Mucosa of descending colon (tissue), 3 donors: Measurements from ENCODE around the gene PDE4D. TPM values are rescaled to one million over a fixed set of nuclear protein-coding genes. Genes with fewer than 3 reads are reported as not detected.

Experiments used
- ATAC-seq: fragments of 200-7000 bp; cut with Tn5 transposase; one replicate; pipeline ENCODE4 v1.9.1; 2020; ENCODE audit warnings: mild to moderate bottlenecking, moderate library complexity
- DNase-seq, 3 donors: peaks; one replicate each; pipeline ENCODE4 v3.0.0-alpha.2; 2020
- H3K36me3 ChIP-seq: fragments of 200-600 bp; one replicate; pipeline ENCODE4 v1.8.0; 2021; ENCODE audit warnings: low read depth, mild to moderate bottlenecking
- H3K4me1 ChIP-seq: fragments of 200-600 bp; one replicate; pipeline ENCODE4 v1.8.0; 2021; ENCODE audit warnings: low read depth, mild to moderate bottlenecking
- H3K4me3 ChIP-seq: fragments of 200-600 bp; one replicate; pipeline ENCODE4 v1.8.0; 2021; ENCODE audit warnings: mild to moderate bottlenecking
- H3K9me3 ChIP-seq: fragments of 200-600 bp; one replicate; pipeline ENCODE4 v1.8.0; 2021; ENCODE audit warnings: mild to moderate bottlenecking
- intact Hi-C, 2 donors: fragments of 100-400 bp; cut with DNase I in 1 of 2; cut with micrococcal nuclease in 1 of 2; formaldehyde crosslinking; loops; one replicate each; pipeline versions ENCODE4 v1.11.0 to v1.11.1; 2022; cut with DNase I, micrococcal nuclease
- total RNA-seq, 3 donors: library from RNA; stranded (reverse); fragmentation: NEBNext Ultra II Directional in 2 of 3; extraction: Animal tissue kit (Norgen Biotek cat#: 25700) in 2 of 3; gene quantifications; one replicate each; pipeline versions ENCODE4 v1.2.1 to v1.2.4, GENCODE V29; 2021 to 2023
- TF ChIP-seq, protein P1 (sequence below): fragments of 200-600 bp; IDR thresholded peaks from one replicate; pipeline ENCODE4 v1.8.0; 2022; ENCODE audit warnings: antibody characterized with exemption, mild to moderate bottlenecking
- donor health status: DM: no; HTN: no; CAD: no; lungs with moderate emphysema.
- donor health status: DM: no; HTN: no; CAD: no.
- donor health status: DM: no; HTN: yes; CAD: no.

PDE4D gene
- total RNA-seq, 3 donors from 2014 or later, result 37.9 to 137 (median 100) TPM

DNA sequence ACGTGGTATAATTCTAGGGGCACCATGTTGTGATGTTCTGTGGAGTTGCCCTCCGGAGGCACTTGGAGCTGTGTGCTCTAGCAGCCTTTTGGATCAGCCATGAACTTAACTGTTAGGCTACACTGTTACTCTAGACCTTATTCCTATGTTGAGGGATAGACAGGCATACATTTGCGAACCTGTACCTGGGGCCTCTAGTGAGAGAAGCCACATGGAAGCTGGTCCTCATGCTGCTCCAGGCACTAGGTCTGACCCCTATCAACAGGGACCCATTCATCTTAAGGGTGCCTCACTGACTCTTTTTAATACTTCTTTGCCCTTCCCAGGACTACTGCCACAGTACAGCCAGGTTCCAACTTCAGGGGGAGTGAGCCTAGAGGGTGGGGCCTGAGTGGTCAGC lies 715.9 kb downstream of the PDE4D start:
- no peak for DNase-seq
- no peak for ATAC-seq
- no peaks in the 10 kb centered on the region for H3K36me3 ChIP-seq
- no peaks in the 10 kb centered on the region for H3K4me1 ChIP-seq
- intact Hi-C loops, result loop anchor here in 1 of 2 donors (10.0 kb wide), 1 partner anchor 283 kb away; no protein-coding TSS in a partner anchor
- TF ChIP-seq, protein P1, sequence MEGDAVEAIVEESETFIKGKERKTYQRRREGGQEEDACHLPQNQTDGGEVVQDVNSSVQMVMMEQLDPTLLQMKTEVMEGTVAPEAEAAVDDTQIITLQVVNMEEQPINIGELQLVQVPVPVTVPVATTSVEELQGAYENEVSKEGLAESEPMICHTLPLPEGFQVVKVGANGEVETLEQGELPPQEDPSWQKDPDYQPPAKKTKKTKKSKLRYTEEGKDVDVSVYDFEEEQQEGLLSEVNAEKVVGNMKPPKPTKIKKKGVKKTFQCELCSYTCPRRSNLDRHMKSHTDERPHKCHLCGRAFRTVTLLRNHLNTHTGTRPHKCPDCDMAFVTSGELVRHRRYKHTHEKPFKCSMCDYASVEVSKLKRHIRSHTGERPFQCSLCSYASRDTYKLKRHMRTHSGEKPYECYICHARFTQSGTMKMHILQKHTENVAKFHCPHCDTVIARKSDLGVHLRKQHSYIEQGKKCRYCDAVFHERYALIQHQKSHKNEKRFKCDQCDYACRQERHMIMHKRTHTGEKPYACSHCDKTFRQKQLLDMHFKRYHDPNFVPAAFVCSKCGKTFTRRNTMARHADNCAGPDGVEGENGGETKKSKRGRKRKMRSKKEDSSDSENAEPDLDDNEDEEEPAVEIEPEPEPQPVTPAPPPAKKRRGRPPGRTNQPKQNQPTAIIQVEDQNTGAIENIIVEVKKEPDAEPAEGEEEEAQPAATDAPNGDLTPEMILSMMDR, result no peak
- H3K4me3 ChIP-seq, result no peak overlapping the region
- no peaks in the 10 kb centered on the region for H3K9me3 ChIP-seq

DNA sequence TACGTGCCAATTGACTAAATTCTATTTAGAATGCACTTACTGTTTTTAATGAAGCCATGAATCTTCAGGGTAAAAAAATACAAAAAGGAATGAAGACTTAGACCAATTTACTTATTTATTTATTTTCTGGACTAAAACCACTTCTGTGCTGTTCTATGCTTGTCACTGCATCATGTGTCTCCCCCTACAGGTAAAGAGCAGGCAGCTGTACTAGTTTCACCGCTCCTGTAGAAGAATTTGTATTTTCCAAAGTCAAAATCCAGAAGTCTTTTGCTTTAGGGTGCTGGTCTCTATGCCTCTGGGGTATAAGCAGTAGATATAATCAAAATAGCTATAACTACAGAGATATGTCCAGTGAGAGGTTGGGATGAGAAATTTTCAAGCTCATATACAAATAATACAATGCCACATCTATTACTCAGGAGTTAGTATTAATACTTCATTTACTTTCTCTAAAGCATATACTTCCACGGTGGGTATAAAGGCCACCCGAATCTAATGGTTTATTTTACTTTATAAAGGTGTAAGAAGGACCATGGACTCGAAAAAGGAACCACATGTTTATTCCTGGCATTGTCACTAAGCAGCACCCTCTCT lies 719.2 kb downstream of the PDE4D start:
- ATAC-seq (peak; percentile 76), DNase-seq (peak in 1 of 3 donors; percentile 38)

DNA sequence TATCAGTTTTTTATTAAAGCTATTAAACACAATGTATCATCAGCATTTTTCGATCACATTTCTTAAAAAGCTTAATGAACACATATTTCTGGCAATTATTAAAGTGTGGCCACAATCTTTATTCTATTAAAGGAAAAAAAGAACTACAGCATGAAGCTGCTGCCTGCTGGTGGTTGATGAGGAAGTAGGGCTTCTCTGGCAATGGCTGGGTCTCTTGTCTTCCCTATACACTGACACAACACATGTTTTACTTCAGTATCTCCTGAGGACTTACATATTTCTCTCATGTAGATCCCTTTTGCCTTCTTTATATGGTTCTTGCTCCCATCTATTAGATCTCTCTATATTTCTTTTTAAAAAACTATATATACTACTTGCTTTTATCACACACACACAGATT lies 719.9 kb downstream of the PDE4D start:
- DNase-seq (no peak), ATAC-seq (no peak)
- H3K4me1 ChIP-seq, result no peaks in the 10 kb centered on the region
- TF ChIP-seq, protein P1, result no peak
- intact Hi-C loops, result loop anchor here (5.0 to 10.0 kb wide), 2 partner anchors 279 to 281 kb away; no protein-coding TSS in a partner anchor
- H3K36me3 ChIP-seq, result no peaks in the 10 kb centered on the region
- no peaks in the 10 kb centered on the region for H3K9me3 ChIP-seq
- H3K4me3 ChIP-seq, result no peak overlapping the region

More for the DNA sequence above, 719.2 kb downstream of the PDE4D start:
- H3K4me3 ChIP-seq, result no peak overlapping the region
- no peaks in the 10 kb centered on the region for H3K36me3 ChIP-seq
- TF ChIP-seq, protein P1, result peak; percentile 76
- no peaks in the 10 kb centered on the region for H3K4me1 ChIP-seq
- intact Hi-C loops, result loop anchor here (5.0 to 10.0 kb wide), 2 partner anchors 280 to 282 kb away; no protein-coding TSS in a partner anchor
- no peaks in the 10 kb centered on the region for H3K9me3 ChIP-seq

DNA sequence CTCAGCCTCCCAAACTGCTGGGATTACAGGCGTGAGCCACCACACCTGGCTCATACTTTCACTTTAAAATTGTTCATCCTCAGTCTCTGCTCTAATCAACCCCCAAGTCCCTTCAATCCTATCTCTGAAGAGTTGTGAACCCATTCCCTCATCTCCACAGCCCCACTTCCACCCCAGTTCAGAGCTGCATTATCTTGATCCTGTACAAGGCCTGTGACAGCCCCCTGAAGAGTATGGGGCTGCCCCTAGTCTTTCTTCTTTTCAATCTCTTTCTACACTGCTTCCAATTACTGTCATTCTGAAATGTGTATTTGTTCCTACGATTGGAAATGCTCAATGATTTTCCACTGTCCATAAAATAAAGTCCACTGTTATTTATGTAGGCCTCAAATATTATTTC lies 722.4 kb downstream of the PDE4D start:
- intact Hi-C loops, result loop anchor here (5.0 to 10.0 kb wide), 2 partner anchors 276 to 279 kb away; no protein-coding TSS in a partner anchor
- ATAC-seq, result no peak

DNA sequence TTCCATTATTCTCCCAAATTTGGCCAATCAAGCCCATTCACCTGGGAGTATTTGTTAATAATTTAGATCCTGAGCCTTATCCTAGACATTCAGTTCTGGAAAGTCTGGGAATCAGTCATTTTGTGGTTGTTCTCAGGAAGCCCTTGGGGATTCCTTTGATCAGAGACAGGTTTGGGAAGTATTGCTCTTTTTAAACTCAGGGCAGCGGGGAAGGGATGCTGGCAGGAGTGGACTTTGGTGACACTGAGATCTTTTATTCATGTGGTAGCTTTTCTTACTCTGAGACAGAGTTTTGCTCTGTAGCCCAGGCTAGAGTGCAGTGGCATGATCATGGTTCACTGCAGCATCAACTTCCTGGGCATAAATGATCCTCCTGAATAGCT lies 723.8 kb downstream of the PDE4D start:
- H3K4me1 ChIP-seq, result no peaks in the 10 kb centered on the region
- H3K9me3 ChIP-seq, result no peaks in the 10 kb centered on the region
- TF ChIP-seq, protein P1, result no peak
- H3K4me3 ChIP-seq, result no peak overlapping the region
- intact Hi-C loops, result loop anchor here (5.0 to 10.0 kb wide), 2 partner anchors 275 to 277 kb away; no protein-coding TSS in a partner anchor
- DNase-seq (no peak), ATAC-seq (no peak)
- no peaks in the 10 kb centered on the region for H3K36me3 ChIP-seq

More for the DNA sequence above, 722.4 kb downstream of the PDE4D start:
- Histone ChIP-seq H3K4me1 (no peaks in the 10 kb centered on the region), H3K4me3 (no peak overlapping the region), H3K36me3 (no peaks in the 10 kb centered on the region), H3K9me3 (no peaks in the 10 kb centered on the region)
- TF ChIP-seq, protein P1, result no peak
- DNase-seq, result no peak
